Measurements from ENCODE around the gene GPRIN1.

DNA sequence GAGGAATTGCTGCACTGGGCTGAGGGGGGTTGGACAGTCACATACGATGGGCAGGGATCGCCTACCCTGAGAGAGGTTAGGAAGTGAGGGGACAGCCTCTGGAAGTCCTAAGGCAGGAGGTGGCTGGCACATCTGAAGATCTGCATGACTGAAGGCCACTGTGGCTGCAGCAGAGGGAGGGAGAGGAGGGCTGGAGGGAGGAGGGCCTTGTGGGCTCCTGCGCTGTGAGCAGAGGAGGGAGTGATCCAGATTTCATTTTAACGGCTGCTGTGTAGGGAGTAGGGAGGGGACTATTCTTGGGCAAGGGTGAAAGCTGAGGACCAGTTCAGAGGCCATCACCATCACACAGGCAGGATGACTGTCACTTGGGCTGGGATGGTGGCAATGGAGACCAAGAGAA lies 27.6 kb upstream of the GPRIN1 start:
- TF ChIP-seq, protein P1, sequence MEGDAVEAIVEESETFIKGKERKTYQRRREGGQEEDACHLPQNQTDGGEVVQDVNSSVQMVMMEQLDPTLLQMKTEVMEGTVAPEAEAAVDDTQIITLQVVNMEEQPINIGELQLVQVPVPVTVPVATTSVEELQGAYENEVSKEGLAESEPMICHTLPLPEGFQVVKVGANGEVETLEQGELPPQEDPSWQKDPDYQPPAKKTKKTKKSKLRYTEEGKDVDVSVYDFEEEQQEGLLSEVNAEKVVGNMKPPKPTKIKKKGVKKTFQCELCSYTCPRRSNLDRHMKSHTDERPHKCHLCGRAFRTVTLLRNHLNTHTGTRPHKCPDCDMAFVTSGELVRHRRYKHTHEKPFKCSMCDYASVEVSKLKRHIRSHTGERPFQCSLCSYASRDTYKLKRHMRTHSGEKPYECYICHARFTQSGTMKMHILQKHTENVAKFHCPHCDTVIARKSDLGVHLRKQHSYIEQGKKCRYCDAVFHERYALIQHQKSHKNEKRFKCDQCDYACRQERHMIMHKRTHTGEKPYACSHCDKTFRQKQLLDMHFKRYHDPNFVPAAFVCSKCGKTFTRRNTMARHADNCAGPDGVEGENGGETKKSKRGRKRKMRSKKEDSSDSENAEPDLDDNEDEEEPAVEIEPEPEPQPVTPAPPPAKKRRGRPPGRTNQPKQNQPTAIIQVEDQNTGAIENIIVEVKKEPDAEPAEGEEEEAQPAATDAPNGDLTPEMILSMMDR (IDR thresholded peaks at IDR 0.05) = no peak
- TF ChIP-seq FOXJ3 (CRISPR knock-in tag; IDR thresholded peaks at IDR 0.05; ENCODE audit: borderline replicate concordance) = no peak
- TF ChIP-seq JUN (CRISPR knock-in tag; IDR thresholded peaks at IDR 0.05) = no peak
- no peak for TF ChIP-seq NR2C2 (CRISPR knock-in tag; IDR thresholded peaks at IDR 0.05)
- no peak for TF ChIP-seq MLX (CRISPR knock-in tag; IDR thresholded peaks at IDR 0.05)
- no peak for TF ChIP-seq ZNF263 (CRISPR knock-in tag; IDR thresholded peaks at IDR 0.05; ENCODE audit: low read depth)
- no peak for TF ChIP-seq CREB1 (CRISPR knock-in tag; IDR thresholded peaks at IDR 0.05)
- no peak for TF ChIP-seq ZNF138 (CRISPR knock-in tag; conservative IDR thresholded peaks at IDR 0.05)
- no peak for TF ChIP-seq ZNF317 (CRISPR knock-in tag; IDR thresholded peaks at IDR 0.05; ENCODE audit: borderline replicate concordance, low read depth)
- no peak for TF ChIP-seq E2F1 (CRISPR knock-in tag; IDR thresholded peaks at IDR 0.05)
- TF ChIP-seq ZNF232 (CRISPR knock-in tag; IDR thresholded peaks at IDR 0.05) = no peak
- TF ChIP-seq, protein P2, sequence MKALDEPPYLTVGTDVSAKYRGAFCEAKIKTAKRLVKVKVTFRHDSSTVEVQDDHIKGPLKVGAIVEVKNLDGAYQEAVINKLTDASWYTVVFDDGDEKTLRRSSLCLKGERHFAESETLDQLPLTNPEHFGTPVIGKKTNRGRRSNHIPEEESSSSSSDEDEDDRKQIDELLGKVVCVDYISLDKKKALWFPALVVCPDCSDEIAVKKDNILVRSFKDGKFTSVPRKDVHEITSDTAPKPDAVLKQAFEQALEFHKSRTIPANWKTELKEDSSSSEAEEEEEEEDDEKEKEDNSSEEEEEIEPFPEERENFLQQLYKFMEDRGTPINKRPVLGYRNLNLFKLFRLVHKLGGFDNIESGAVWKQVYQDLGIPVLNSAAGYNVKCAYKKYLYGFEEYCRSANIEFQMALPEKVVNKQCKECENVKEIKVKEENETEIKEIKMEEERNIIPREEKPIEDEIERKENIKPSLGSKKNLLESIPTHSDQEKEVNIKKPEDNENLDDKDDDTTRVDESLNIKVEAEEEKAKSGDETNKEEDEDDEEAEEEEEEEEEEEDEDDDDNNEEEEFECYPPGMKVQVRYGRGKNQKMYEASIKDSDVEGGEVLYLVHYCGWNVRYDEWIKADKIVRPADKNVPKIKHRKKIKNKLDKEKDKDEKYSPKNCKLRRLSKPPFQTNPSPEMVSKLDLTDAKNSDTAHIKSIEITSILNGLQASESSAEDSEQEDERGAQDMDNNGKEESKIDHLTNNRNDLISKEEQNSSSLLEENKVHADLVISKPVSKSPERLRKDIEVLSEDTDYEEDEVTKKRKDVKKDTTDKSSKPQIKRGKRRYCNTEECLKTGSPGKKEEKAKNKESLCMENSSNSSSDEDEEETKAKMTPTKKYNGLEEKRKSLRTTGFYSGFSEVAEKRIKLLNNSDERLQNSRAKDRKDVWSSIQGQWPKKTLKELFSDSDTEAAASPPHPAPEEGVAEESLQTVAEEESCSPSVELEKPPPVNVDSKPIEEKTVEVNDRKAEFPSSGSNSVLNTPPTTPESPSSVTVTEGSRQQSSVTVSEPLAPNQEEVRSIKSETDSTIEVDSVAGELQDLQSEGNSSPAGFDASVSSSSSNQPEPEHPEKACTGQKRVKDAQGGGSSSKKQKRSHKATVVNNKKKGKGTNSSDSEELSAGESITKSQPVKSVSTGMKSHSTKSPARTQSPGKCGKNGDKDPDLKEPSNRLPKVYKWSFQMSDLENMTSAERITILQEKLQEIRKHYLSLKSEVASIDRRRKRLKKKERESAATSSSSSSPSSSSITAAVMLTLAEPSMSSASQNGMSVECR (CRISPR knock-in tag; IDR thresholded peaks at IDR 0.05; ENCODE audit: borderline replicate concordance) = no peak

Measured in WTC11 (cell line).